NCI-H446 (cell line): ENCODE data around the gene MAML2.
A peak's percentile ranks its signal among the peaks of the same experiment; 100 is the strongest.

Experiments used
- DNase-seq, 2 experiments: peaks; one replicate each; lab custom pipeline; 2025; lab: John Stamatoyannopoulos, UW

MAML2 gene

DNA sequence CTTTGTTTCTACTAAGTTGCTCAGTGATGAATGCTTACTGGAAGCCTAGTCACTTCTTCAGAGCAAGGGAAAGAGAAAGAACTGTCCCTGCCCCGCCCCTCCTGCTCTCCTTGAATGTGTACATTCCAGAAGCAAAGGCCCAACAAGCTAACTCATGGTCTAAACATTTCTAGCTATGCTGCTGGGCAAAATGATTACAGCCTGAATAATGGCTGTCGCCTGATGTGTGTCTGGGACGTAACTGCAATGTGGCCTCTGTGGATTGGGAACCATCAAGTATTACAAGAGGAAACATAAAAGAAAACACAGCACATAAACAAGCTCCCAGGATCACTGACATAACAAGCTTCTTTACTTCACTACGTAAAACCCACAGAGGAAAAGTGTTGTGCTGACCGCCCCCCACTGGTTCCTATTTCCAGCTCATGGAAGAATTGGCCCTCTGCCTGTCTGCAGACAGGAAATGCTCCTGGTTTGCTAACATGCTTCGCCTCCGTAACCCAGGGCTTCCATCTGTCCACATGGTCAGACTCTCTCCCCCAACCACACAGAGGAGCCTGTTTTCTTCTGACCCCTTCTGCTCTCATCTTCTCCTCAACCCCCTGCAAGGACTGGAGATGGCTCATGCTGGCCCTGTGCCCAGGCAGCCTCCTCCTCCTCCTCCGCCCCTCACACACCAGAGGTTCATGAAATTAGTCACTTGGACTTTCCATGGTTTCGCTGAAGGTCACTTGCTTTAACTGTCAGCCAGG lies 187.2 kb downstream of the MAML2 start:
- DNase-seq: peak; percentile 90 to 94

DNA sequence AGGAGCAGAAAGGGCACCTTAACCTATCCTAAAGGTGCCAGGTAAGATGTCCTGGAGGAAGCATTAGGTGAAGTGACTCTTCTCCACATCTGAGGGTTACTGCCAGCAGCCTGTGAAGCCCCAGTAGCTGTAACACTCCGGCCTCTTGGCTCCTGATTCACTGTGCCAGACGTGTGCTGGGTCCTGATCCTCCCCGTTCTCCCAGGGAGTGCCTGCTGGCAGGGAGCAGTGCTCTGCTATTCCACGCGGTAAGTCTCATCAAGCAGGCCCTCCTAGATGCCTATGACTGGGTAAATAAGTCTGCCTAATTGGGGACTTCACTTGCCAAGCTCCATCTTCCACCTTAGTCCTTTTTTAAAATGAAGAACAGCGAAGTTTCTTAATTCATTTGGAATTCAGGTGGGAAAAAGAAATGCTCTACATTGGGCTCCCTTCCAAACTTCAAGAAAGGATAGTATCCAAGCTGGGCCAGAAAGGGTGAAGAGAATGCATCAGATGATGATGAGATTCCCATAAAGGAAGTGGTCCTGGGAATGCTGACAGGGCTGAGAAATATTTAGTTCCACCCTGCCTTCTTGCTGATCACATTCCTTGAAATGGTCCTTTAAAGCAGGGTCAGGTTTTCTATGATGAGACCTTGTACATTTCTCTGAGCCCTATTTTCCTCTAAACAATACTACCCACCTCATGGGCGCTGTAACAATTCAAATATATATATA lies 188.0 kb downstream of the MAML2 start:
- peak; percentile 67 to 83 for DNase-seq

DNA sequence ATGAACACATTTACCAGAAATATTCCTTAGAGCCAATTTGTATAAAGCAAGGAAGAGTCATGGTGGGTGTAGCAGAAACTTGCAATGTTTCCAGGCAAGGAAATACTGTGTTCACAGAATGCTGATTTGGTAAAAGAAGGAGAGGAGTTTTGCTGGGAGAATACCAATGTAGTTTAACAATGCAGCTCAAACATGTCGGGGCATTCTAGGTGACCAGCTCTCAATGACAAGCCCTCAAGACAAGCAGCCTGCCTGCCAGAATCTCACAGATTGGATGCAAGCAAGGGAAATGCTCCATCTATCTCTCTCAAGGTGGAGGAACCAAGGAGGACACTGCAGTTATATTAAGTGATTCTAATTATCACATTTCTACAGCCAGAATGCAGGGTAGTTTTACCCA lies 190.4 kb downstream of the MAML2 start:
- DNase-seq: no peak

DNA sequence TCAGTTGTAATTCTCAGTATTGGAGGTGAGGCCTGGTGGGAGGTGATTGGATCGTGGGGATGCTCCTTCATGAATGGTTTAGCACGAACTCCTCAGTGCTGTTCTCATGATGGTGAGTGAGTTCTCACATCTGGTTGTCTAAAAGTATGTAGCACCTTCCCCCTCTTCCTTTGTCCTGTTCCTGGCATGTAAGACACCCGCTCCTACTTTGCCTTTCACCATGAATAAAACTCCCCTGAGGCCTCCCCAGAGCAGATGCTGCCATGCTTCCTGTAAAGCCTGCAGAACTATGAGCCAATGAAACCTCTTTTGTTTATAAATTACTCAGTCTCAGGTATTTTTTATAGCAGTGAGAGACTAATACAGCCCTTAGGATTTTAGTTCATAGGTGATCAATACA lies 191.5 kb downstream of the MAML2 start:
- DNase-seq: no peak

DNA sequence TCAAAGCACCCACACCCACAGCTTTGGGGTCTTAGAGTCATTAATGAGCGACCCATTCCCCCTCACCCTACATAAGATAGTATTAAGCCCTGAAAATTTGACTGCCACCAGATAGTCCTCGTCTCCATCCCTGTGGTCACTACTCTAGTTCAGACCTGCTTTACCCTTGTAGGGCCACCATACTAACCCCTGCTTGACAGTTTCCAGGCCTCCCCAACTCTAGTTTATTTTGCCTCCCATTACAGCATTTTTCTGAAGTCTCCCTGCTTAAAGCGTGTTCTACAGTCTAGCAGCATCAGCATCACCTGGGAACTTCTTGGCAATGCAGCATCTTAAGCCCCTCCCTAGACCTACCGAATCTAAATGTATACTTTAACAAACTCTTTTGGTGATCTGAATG lies 192.4 kb downstream of the MAML2 start:
- DNase-seq: no peak

DNA sequence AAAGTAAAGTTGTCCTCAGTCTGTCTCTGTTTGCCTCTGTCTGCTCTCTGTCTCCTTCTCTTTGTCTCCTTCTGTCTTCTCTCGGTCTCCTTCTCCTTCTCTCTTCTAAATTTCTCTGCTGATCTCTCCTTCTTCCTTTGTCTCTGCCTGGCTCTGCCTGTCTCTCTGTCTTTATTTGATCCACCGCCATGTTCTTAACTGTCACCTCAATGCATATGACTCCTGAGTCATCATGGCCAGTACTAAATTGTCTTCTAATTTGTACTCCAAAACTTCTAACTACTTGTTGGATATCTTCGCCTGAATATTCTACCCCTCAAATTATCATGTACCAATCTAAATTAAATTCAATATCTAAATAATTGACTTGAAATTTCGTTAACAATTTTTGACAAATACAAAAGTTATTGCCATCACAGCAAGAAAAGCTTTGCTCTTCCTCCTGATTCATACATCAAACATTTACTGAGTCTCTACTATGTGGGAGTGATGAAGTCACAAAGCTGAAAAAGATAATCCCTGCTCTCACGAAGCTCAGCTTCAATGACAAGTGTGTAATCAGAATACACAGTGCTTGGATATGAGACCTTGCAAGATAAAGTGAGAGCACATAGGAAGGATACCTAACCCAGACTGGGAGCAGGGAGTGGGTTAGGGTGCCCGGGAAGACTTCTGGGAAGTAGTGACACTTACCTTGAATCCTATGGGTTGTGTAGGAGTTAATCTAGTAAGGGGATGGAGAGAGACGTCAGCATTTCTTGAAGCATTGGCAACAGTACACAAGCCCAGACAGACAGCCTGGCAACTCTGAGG lies 193.0 kb downstream of the MAML2 start:
- DNase-seq: no peak

DNA sequence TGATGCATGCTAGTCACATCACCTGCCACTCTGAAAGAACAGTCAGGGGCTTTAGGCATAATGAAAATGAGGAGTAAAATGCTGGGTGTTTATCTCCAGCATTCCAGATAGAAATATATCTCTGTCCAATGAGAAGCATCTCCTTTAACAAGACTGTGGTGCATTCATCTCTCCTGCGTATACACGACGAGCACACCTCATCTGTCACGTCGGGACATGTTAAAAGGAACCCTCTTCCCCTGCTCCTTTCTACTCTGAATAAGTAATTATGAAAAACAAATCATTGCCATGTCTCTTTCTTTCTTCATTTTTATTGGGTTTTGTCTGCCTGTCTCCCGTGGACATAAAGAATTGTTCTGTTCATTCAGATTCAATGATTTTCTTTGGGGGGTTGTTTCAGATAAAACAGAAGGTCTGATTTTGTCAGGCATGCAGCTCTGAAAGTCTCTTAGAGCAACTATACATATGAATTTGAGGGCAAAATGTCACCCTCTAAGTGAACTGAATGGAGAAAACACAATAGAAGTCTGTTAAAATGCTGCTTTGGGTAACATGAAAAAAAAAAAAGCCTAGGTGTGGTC lies 195.0 kb downstream of the MAML2 start:
- DNase-seq: no peak

DNA sequence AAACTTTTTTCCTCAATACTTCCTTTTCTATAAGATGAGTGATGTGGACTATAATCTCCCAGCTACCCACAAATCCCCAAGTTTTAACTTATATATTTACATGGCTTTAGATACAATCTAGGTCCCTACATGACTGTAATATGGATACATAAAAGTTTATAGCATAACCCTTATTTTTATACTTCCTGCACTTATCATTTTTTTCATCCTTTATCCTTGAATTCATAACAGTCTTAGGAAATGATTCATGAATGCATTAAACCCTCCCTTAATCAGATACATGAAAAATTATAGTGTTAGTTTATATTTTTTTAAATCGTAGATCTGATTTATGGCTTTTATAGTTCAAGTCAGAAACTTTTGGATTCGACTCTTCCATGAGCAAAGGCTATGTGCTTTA lies 195.8 kb downstream of the MAML2 start:
- DNase-seq: no peak

DNA sequence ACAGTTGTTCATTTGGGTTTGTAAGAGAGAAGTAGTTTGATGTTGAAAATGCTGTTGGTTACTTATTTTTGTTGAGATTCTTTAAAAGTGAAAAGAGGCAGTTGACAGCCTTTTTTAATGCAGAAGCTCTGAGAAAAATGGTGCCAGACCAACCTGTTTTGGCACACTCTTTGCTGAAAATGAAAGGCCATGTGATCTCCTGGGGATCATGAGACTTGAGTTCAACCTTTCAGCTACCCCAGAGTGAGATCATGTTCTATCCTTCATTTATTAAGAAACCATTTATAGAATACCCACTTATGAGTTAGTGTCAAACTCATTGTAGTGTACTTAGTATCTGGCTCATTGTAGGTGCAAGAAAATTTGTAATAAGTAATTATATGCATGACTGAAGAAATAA lies 196.2 kb downstream of the MAML2 start:
- no peak for DNase-seq

DNA sequence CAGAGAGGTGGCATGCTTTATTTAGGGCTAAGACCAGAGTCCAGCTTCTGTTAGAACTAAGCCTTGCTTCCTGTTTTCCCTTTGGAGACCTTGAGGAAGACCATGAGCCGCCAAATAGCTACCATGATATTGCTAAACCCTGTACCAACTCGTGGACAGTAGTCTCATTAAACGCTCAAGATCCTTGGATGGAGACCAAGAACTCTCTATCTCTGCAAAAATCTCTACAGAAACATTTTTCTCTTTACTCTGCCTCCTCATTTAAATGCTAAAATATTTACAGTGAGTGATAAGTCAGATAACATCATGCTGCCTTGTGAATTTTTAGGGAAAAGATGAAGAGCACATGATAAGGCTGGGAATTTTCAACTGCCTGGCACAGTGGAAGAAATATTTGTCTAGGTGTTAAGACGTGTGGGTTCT lies 197.8 kb downstream of the MAML2 start:
- no peak for DNase-seq

DNA sequence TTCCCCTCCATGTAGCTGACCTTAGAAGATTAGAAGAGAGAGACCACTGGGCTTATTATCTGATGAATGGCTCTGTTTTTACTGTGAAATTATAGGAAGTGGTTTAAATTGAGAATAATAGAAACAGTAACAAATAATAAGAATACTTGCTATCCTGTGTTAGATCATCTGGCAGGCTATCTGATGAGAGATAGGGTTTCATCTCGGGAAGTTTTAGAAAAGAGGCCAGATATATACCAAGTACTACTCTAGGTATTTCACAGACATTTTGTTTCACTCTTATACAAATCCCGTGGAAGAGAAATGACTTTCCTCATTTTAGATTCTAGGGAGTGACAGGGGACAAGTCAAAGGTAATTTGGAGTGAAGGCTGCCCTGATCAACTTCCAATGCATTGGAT lies 198.4 kb downstream of the MAML2 start:
- no peak for DNase-seq

DNA sequence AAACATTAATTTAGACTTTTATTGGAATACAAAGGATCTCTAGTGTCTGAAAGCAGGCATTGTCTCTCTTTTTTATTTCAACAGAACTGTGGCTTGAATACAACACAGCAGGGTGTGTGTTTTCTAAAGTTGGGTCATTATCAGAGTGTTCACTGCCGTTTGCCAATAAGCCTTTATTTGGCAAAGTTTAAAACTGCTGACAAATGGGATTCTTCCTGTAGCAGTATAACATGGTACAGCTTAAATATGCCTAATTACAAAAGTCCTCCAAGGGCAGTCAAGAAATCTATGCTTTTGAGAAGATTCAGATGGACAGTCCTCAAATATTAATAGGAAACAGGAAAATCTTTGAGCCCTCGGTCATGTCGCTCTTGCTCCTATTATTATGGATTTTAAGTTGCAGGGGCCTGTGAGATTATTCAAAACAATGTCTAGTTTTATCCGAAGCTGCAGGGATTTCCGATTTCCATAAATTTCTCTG lies 199.9 kb downstream of the MAML2 start:
- DNase-seq: peak; percentile 44 to 64

DNA sequence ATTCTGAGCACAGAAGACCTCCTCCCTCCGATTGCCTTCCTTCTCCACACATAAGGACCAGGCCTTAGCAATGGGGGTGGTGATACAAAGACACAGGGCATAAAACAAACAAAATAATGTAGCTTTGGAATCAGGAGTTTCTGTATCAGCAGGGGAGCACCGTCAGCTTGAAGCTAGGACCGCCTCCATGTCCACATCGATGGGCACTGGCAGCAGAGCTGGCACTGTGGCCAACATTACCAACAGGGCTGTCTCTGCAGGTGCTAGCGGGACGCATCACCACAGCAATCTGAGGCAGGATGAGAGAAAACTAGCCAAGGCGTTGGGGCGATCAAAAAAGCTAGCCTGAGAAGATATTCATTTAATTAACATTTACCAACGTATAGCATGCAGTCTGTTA lies 201.4 kb downstream of the MAML2 start:
- peak in 1 of 2 experiments; percentile 54 for DNase-seq

DNA sequence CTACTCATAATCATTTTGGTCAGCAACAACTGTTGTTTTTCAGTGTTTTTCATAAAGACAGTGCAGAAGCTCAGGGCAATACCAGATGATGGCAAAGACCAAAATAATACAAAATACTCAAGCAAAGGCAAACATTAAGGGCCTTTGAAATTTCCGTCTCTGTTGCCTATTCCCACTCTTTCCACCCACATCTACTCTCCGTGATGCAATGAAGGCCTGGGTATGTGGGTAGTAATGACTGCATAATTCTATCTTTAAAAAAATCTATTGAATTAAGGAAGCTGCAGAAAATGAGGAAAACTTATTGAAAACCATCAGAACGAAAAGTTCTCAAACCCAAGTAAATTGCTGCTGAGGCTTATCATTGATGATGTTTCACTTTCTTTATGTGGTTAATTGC lies 203.3 kb downstream of the MAML2 start:
- DNase-seq: no peak

DNA sequence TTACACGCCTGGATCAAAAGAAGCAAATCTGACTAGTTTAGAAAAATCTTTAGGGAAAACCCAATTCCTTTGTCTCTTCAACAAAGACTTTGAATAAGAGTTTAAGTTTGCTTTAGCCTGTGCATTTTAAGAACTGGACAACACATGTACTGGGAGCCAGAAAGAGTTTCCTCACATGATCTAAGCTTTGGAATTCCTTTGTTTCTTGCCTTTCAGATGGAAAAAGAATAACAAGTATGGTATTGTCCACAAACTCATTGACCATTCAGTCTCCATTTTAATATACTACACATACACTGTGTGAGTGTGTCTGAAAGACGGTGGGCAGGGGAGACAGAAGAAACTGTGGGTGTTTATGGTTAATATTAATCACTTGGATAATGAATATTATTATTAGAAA lies 205.6 kb downstream of the MAML2 start:
- DNase-seq: no peak

DNA sequence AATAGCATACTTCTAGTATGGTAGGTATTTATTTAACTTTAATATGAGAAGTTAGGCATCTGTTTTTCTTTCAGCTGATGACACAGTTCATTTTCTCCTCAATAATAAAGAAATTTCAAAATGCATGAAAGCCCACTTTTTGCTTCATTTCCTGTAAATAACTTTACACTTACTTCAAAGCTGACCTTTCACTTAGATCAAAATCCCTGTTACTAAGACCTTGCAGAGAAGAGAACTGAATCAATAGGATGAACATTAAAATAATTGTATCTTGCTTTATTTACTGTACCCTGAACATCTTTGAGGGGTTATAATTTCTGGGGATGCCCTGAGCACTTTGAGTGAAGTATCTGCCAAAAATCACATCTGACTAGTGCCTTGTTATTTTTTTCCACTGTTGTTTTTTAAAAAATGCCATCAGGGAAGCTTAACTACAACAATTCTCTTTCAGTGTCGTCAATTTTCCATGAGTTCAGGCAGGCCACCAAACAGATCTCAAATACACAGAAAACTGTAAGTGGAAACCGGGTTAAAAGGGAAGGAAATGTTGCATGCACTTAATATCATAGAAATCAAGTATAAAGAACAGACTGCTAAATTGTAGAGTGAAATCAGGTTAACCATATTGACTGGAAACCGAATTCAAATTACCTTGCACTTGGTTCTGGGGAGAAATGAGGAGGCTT lies 206.2 kb downstream of the MAML2 start:
- DNase-seq: no peak

DNA sequence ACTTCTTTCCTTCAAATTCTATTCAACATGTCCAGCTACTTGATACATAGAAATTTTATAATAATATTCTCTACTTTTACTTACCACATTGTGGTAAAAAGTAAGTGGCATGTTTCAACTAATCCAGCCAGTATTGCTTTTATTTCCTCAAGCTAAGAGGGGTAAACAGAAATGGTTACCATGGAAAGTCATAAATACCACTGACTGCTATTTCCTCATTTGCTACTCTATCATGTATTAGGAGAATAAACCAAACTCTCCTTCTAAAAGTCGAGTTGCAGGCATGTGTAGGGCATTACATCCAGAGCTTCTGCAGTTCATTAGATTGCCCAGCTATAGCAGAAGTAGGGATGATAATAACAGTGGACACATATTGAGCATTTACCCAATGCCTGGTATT lies 208.4 kb downstream of the MAML2 start:
- no peak for DNase-seq

DNA sequence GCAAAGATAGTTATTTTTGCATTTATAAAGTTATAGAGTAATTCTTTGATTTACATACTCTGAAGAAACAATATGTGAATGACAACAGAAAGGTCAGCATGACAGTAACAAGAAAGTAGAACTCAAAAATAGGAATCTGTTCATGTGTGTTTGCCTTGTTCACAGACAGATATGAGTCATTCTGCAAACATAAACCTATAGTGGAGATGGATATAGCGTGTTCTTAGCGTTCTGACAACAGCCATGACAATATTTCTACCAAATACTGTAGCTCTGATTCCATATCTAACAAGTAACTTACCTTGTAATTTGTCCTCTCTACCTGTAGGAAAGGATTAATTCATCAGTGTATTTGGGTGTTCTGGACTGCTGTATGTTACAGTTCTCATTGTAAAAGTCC lies 210.6 kb downstream of the MAML2 start:
- no peak for DNase-seq

DNA sequence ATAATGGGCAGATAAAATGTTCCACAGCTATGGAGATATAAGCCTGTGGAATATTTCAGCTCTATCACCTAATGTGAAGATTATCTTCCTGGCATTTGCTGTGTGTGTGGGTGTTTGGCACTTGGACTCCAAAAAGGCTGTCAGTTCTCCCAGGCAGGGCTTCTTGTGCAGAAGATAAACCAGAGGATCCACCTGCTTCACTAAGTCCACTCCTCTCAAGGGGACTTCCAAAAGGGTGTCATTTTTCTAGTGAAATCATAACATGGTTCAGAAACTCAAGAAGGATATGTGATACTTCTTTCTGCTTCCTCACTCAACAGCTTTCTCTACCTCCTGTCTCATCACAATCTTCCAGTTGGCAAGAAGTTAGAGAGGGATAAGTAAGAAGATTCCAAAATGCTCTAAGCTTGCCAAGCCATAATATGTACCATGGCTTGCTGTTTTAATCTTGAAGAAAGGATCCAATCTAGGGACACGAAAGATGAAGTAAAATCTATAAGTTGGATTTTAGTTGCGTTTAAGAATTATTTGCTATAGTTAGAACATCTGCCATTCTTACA lies 212.9 kb downstream of the MAML2 start:
- DNase-seq: peak; percentile 57 to 69

DNA sequence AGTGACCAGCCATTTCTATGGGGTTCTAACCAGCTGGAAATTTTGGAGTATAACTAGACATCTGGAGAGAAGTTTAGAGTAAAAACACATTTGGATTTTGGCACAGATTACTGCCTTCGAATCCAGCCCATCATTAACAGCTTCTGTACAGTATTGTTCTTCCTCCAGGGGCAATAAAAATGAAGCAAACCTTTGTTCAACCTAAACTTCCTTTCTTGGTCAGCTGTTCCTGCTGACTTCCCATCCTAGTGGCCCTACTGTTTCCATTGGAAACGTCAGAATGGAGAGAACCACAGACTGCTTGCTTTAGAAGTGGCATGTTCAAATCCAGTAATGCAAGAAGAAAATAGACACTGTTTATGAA lies 215.4 kb downstream of the MAML2 start:
- peak; percentile 36 to 40 for DNase-seq

DNA sequence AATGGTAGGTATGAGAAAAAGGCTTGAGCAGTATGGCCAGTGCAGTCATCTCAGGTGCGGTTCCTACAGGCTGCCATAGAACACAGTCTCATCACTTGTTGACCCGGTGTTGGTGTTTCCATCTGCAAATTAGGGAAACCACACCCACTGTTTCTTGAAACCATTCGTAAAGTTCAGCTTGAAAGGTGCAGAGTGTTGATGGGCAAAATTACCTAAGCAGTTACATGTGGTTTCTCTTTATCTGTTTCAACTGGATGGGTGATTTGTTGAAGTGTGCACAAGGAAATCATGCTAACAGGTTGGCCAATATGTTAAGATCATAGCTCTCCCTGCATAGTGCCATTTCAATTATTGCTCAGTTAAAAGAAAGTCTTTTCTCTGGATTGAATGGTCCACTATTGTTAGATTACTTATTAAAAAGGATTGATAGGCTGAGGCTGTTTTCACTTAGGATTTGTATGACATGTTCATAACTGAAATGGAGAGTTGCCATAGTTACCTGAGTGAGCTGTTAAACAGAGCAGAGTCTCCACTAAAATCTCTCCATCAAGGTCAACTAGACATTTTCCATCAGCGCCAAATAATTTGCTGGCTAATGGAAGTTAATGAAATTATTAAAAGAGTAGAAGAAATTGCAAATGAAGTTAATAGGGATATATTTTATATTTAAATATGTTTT lies 215.9 kb downstream of the MAML2 start:
- peak; percentile 40 to 46 for DNase-seq
